K562 (cell line): ENCODE results near the gene SEPHS2. TPM values are rescaled to one million over a fixed set of nuclear protein-coding genes. Genes with fewer than 3 reads are reported as not detected.

Experiments used
- CHCHD3 ChIP-seq: fragments of 250-450 bp; sonication (Bioruptor Pico); IDR thresholded peaks from 2 replicates; pipeline ENCODE4 v2.1.2; 2022; ENCODE audit warnings: mild to moderate bottlenecking
- ESRRA ChIP-seq: fragments of 450-650 bp; IDR thresholded peaks from 2 replicates; pipeline ENCODE4 v1.6.1; 2014; ENCODE audit warnings: low read depth, mild to moderate bottlenecking, moderate library complexity, borderline replicate concordance
- ETV5 ChIP-seq: sonication (generic); formaldehyde crosslinking; IDR thresholded peaks from 2 replicates; pipeline ENCODE4 v1.4.0; 2020; ENCODE audit warnings: low read depth, mild to moderate bottlenecking, missing genetic modification reagents
- FOXM1 ChIP-seq, 2 experiments: fragments of 450-650 bp in 1 of 2; sonication (generic) in 1 of 2; formaldehyde crosslinking in 1 of 2; IDR thresholded peaks; 2 replicates each; pipeline versions ENCODE4 v1.6.1 to v1.9.0; 2017 to 2022; ENCODE audit warnings: low read depth in 2 of 2, mild to moderate bottlenecking in 2 of 2, missing genetic modification reagents in 1 of 2, moderate library complexity in 1 of 2
- JUNB ChIP-seq: fragments of 450-650 bp; formaldehyde crosslinking; conservative IDR thresholded peaks from 2 replicates; pipeline ENCODE4 v1.4.0; 2020; ENCODE audit warnings: mild to moderate bottlenecking
- L3MBTL2 ChIP-seq: fragments of 450-650 bp; IDR thresholded peaks from 2 replicates; pipeline ENCODE4 v1.6.1; 2016; ENCODE audit warnings: mild to moderate bottlenecking, moderate library complexity
- SIN3A ChIP-seq, 2 experiments: fragments of 150-350 bp in 1 of 2; IDR thresholded peaks; 2 replicates each; pipeline ENCODE4 v1.6.1; 2011 to 2016; ENCODE audit warnings: borderline replicate concordance in 2 of 2, low read depth in 2 of 2, low read length in 2 of 2, mild to moderate bottlenecking in 2 of 2, moderate library complexity in 2 of 2; ENCODE audit not compliant: control insufficient read depth in 1 of 2
- SRSF1 ChIP-seq: fragments of 200-400 bp; formaldehyde crosslinking; IDR thresholded peaks from 2 replicates; pipeline ENCODE4 v1.6.1; 2017; ENCODE audit warnings: mild to moderate bottlenecking, low read depth, low read length, moderate library complexity
- polyA plus RNA-seq, 8 experiments: library from polyadenylated mRNA; depleted of rRNA in 4 of 8; stranded (reverse) in 5 of 8; unstranded in 3 of 8; fragments of >200 nt; fragmentation: Nextera tagmentation in 2 of 8; fragmentation: Illumina TruSeq in 1 of 8; extraction: Ambion mirVana in 2 of 8; extraction: Trizol in 1 of 8; gene quantifications; 2 replicates each; pipeline versions ENCODE4 v1.2.1 to v1.2.3, GENCODE V29; 2011 to 2014; ENCODE audit warnings: inconsistent platforms in 1 of 8, missing spikeins in 1 of 8
- total RNA-seq, 7 experiments: library from RNA; depleted of rRNA in 6 of 7; stranded (reverse); fragments of >200 nt in 6 of 7; fragmentation: Illumina TruSeq in 2 of 7; extraction: Trizol in 2 of 7; gene quantifications; 2 replicates each; pipeline versions ENCODE4 v1.2.1 to v1.2.3, GENCODE V29; 2011 to 2021; ENCODE audit warnings: low replicate concordance in 1 of 7
- TF ChIP-seq, protein P1 (sequence below): fragments of 200-600 bp; sonication (generic); IDR thresholded peaks from one replicate; pipeline ENCODE4 v1.6.1; 2012; ENCODE audit warnings: mild to moderate bottlenecking, low read depth, low read length, inconsistent platforms
- TF ChIP-seq, protein P2 (sequence below): sonication (generic); formaldehyde crosslinking; IDR thresholded peaks from 2 replicates; pipeline ENCODE4 v1.8.0; 2022; ENCODE audit warnings: mild to moderate bottlenecking, missing genetic modification reagents
- TF ChIP-seq, protein P3 (sequence below): sonication (generic); formaldehyde crosslinking; IDR thresholded peaks from 2 replicates; pipeline ENCODE4 v1.8.1; 2023; ENCODE audit warnings: mild to moderate bottlenecking, missing genetic modification reagents

The SEPHS2 gene
- total and polyA plus RNA-seq, 9 of the 15 experiments (the other 6 are each of a cell fraction or from before 2014, with no cell fraction given): 20.9 to 90.6 (median 43.4) TPM

DNA sequence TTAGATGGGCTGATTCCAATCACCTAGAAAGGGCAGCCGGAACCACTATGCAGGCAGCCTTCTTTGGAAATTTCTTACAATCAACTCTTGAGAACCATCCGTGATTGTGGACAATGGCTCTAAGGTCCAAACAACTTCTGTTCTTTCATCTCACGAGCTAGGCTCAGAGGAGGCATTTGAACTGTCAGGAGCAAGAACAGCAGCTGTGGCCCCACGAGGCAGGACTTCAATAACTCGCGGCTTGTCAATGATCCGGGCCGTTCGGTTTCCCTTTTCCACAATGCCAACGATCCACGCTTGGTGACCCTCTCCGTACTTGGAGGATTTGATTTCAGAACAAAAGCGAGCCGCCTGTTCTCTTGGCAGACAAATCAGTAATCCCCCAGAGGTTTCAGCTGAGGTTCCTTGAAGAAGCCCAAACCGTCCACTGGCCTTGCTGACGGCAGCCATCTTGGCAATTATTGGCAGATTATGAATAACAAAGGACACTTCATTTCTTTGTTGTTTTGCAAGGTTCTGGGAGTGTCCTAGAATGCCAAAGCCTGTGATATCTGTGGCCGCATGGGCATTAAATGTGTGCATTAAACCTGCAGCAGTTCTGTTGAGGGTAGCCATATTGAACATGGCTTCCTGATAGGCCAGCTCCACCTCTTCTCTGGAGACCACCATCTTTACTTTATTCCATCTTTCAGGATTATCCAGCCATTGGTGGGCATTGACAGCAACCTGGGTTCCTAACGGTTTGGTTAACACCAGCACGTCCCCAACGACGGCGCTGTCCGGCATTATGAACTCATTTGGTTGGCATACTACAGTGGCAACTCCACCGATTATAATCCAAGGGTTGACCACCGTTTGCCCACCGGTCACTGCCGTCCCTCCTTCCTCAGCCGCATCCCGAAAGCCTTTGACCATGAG is 1.2 kb downstream of the SEPHS2 start (continued):
- TF ChIP-seq ESRRA (no peak), SIN3A (IDR thresholded peaks at IDR 0.05; ENCODE audit: borderline replicate concordance in 2 of 2, control insufficient read depth in 1 of 2, low read depth in 2 of 2, low read length in 2 of 2) (peak in 1 of 2 experiments; percentile 58; a peak in 1 of 4 replicates), ETV5 (no peak), JUNB (CRISPR knock-in tag) (no peak), L3MBTL2 (peak; percentile 76), CHCHD3 (CRISPR knock-in tag) (no peak), FOXM1 (IDR thresholded peaks at IDR 0.05; ENCODE audit: low read depth) (no peak), FOXM1 (CRISPR knock-in tag; IDR thresholded peaks at IDR 0.05; ENCODE audit: low read depth) (0 out of 2 replicates have a peak, but pooled peaks have one; percentile 13), SRSF1 (no peak)
- TF ChIP-seq, protein P1, sequence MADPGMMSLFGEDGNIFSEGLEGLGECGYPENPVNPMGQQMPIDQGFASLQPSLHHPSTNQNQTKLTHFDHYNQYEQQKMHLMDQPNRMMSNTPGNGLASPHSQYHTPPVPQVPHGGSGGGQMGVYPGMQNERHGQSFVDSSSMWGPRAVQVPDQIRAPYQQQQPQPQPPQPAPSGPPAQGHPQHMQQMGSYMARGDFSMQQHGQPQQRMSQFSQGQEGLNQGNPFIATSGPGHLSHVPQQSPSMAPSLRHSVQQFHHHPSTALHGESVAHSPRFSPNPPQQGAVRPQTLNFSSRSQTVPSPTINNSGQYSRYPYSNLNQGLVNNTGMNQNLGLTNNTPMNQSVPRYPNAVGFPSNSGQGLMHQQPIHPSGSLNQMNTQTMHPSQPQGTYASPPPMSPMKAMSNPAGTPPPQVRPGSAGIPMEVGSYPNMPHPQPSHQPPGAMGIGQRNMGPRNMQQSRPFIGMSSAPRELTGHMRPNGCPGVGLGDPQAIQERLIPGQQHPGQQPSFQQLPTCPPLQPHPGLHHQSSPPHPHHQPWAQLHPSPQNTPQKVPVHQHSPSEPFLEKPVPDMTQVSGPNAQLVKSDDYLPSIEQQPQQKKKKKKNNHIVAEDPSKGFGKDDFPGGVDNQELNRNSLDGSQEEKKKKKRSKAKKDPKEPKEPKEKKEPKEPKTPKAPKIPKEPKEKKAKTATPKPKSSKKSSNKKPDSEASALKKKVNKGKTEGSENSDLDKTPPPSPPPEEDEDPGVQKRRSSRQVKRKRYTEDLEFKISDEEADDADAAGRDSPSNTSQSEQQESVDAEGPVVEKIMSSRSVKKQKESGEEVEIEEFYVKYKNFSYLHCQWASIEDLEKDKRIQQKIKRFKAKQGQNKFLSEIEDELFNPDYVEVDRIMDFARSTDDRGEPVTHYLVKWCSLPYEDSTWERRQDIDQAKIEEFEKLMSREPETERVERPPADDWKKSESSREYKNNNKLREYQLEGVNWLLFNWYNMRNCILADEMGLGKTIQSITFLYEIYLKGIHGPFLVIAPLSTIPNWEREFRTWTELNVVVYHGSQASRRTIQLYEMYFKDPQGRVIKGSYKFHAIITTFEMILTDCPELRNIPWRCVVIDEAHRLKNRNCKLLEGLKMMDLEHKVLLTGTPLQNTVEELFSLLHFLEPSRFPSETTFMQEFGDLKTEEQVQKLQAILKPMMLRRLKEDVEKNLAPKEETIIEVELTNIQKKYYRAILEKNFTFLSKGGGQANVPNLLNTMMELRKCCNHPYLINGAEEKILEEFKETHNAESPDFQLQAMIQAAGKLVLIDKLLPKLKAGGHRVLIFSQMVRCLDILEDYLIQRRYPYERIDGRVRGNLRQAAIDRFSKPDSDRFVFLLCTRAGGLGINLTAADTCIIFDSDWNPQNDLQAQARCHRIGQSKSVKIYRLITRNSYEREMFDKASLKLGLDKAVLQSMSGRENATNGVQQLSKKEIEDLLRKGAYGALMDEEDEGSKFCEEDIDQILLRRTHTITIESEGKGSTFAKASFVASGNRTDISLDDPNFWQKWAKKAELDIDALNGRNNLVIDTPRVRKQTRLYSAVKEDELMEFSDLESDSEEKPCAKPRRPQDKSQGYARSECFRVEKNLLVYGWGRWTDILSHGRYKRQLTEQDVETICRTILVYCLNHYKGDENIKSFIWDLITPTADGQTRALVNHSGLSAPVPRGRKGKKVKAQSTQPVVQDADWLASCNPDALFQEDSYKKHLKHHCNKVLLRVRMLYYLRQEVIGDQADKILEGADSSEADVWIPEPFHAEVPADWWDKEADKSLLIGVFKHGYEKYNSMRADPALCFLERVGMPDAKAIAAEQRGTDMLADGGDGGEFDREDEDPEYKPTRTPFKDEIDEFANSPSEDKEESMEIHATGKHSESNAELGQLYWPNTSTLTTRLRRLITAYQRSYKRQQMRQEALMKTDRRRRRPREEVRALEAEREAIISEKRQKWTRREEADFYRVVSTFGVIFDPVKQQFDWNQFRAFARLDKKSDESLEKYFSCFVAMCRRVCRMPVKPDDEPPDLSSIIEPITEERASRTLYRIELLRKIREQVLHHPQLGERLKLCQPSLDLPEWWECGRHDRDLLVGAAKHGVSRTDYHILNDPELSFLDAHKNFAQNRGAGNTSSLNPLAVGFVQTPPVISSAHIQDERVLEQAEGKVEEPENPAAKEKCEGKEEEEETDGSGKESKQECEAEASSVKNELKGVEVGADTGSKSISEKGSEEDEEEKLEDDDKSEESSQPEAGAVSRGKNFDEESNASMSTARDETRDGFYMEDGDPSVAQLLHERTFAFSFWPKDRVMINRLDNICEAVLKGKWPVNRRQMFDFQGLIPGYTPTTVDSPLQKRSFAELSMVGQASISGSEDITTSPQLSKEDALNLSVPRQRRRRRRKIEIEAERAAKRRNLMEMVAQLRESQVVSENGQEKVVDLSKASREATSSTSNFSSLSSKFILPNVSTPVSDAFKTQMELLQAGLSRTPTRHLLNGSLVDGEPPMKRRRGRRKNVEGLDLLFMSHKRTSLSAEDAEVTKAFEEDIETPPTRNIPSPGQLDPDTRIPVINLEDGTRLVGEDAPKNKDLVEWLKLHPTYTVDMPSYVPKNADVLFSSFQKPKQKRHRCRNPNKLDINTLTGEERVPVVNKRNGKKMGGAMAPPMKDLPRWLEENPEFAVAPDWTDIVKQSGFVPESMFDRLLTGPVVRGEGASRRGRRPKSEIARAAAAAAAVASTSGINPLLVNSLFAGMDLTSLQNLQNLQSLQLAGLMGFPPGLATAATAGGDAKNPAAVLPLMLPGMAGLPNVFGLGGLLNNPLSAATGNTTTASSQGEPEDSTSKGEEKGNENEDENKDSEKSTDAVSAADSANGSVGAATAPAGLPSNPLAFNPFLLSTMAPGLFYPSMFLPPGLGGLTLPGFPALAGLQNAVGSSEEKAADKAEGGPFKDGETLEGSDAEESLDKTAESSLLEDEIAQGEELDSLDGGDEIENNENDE: no peak
- TF ChIP-seq, protein P2, sequence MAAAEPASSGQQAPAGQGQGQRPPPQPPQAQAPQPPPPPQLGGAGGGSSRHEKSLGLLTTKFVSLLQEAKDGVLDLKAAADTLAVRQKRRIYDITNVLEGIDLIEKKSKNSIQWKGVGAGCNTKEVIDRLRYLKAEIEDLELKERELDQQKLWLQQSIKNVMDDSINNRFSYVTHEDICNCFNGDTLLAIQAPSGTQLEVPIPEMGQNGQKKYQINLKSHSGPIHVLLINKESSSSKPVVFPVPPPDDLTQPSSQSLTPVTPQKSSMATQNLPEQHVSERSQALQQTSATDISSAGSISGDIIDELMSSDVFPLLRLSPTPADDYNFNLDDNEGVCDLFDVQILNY (CRISPR knock-in tag): 0 out of 2 replicates have a peak, but pooled peaks have one; percentile 21
- TF ChIP-seq, protein P3, sequence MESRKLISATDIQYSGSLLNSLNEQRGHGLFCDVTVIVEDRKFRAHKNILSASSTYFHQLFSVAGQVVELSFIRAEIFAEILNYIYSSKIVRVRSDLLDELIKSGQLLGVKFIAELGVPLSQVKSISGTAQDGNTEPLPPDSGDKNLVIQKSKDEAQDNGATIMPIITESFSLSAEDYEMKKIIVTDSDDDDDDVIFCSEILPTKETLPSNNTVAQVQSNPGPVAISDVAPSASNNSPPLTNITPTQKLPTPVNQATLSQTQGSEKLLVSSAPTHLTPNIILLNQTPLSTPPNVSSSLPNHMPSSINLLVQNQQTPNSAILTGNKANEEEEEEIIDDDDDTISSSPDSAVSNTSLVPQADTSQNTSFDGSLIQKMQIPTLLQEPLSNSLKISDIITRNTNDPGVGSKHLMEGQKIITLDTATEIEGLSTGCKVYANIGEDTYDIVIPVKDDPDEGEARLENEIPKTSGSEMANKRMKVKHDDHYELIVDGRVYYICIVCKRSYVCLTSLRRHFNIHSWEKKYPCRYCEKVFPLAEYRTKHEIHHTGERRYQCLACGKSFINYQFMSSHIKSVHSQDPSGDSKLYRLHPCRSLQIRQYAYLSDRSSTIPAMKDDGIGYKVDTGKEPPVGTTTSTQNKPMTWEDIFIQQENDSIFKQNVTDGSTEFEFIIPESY (CRISPR knock-in tag): peak; percentile 36; the same call in 1 of the 2 replicates
